ENCODE results near the gene ZNF605. TPM values are rescaled to one million over a fixed set of nuclear protein-coding genes. Genes with fewer than 3 reads are reported as not detected.

Gene ZNF605
- total RNA-seq, 1 experiment from 2014 or later: 20.6 TPM

GRCh38 chr12:132972374-132972773 lies 16.3 kb upstream of the ZNF605 start:
- in situ Hi-C loops (cut with HindIII; ENCODE audit: low pct_unique_long_range_greater_than_20kb, low sequenced_read_pairs) (no loop called here), intact Hi-C loops (cut with micrococcal nuclease; ENCODE audit: unreplicated experiment) (no loop called here)
- TF ChIP-seq SIN3A (IDR thresholded peaks at IDR 0.05; ENCODE audit: borderline replicate concordance, insufficient read depth, low read depth, low read length) (no peak), TCF7L2 (IDR thresholded peaks at IDR 0.05; ENCODE audit: low read depth, low read length) (no peak), REST (IDR thresholded peaks at IDR 0.05; ENCODE audit: insufficient read depth in 1 of 2, low read depth in 2 of 2, low read length in 1 of 2) (no peak), POLR2AphosphoS5 (IDR thresholded peaks at IDR 0.05; ENCODE audit: low read depth, low read length) (no peak)
- no TSS peak for BruUV-seq (replicated peaks)
- peaks cover 3% of the 10 kb centered on the region for H3K9me3 ChIP-seq (ENCODE audit: control insufficient read depth, insufficient read depth, low read depth, low read length)
- DNase-seq (ENCODE audit: low read depth, low spot score) (no peak), ATAC-seq (no peak)
- no peaks in the 10 kb centered on the region for H3K27me3 ChIP-seq (ENCODE audit: control insufficient read depth, insufficient read depth, low read length)
- H3K36me3 ChIP-seq (ENCODE audit: control insufficient read depth, insufficient read depth, low read length): no peaks in the 10 kb centered on the region
- ChIA-PET POLR2A (no interaction called here), CTCF (no interaction called here)
- no peaks in the 10 kb centered on the region for H3K4me1 ChIP-seq (ENCODE audit: control insufficient read depth, insufficient read depth, low read length)
- no peak overlapping the region for H3K27ac ChIP-seq (ENCODE audit: low read length)
- no peak overlapping the region for H3K4me3 ChIP-seq (ENCODE audit: low read depth in 2 of 2, low read length in 2 of 2)

GRCh38 chr12:132967736-132968135 lies 11.6 kb upstream of the ZNF605 start:
- no peak for ATAC-seq
- BruUV-seq (replicated peaks): no TSS peak
- peaks cover 13% of the 10 kb centered on the region for H3K9me3 ChIP-seq (ENCODE audit: control insufficient read depth, insufficient read depth, low read depth, low read length)
- intact Hi-C loops (cut with micrococcal nuclease; ENCODE audit: unreplicated experiment): no loop called here
- in situ Hi-C loops (cut with HindIII; ENCODE audit: low pct_unique_long_range_greater_than_20kb, low sequenced_read_pairs): no loop called here
- H3K36me3 ChIP-seq (ENCODE audit: control insufficient read depth, insufficient read depth, low read length): no peaks in the 10 kb centered on the region
- H3K4me1 ChIP-seq (ENCODE audit: control insufficient read depth, insufficient read depth, low read length): no peaks in the 10 kb centered on the region
- H3K4me3 ChIP-seq (ENCODE audit: low read depth in 2 of 2, low read length in 2 of 2): no peak overlapping the region
- ChIA-PET CTCF (no interaction called here), POLR2A (no interaction called here)
- H3K27ac ChIP-seq (ENCODE audit: low read length): no peak overlapping the region
- no peak for DNase-seq (ENCODE audit: low read depth, low spot score)
- no peak for TF ChIP-seq REST (IDR thresholded peaks at IDR 0.05; ENCODE audit: insufficient read depth in 1 of 2, low read depth in 2 of 2, low read length in 1 of 2)
- no peak for TF ChIP-seq CTCF (IDR thresholded peaks at IDR 0.05)
- no peak for TF ChIP-seq TCF7L2 (IDR thresholded peaks at IDR 0.05; ENCODE audit: low read depth, low read length)
- H3K27me3 ChIP-seq (ENCODE audit: control insufficient read depth, insufficient read depth, low read length): no peaks in the 10 kb centered on the region

Measured in Panc1 (cell line).